Peyer's patch (tissue), 4 donors: ENCODE measurements around the gene AOC1. TPM values are rescaled to one million over a fixed set of nuclear protein-coding genes. Genes with fewer than 3 reads are reported as not detected.
A peak's percentile ranks its signal among the peaks of the same experiment; 100 is the strongest.

Experiments used
- DNase-seq, 3 donors: peaks; one replicate each; pipeline ENCODE4 v3.0.0-alpha.2; 2017 to 2019
- H3K27ac ChIP-seq, 4 donors: fragments of 200-600 bp; sonication (generic); one replicate each; pipeline ENCODE4 v1.5.1; 2016 to 2019
- H3K27me3 ChIP-seq, 2 donors: fragments of 200-600 bp; sonication (generic); one replicate each; pipeline ENCODE4 v1.5.1; 2019
- H3K36me3 ChIP-seq, 3 donors: fragments of 200-600 bp; sonication (generic); one replicate each; pipeline ENCODE4 v1.5.1; 2016 to 2019
- H3K4me1 ChIP-seq, 4 donors: fragments of 200-600 bp; sonication (generic); one replicate each; pipeline ENCODE4 v1.5.1; 2016 to 2019
- H3K4me3 ChIP-seq, 4 donors: fragments of 200-600 bp; sonication (generic); 1 replicate in 3 of 4; 2 replicates in 1 of 4; pipeline ENCODE4 v1.5.1; 2016 to 2019; ENCODE audit warnings: mild to moderate bottlenecking in 1 of 4
- H3K9me3 ChIP-seq, 4 donors: fragments of 200-600 bp; sonication (generic); one replicate each; pipeline ENCODE4 v1.5.1; 2016 to 2019; ENCODE audit warnings: mild to moderate bottlenecking in 1 of 4
- POLR2A ChIP-seq, 2 donors: fragments of 450-650 bp; IDR thresholded peaks; one replicate each; pipeline ENCODE4 v1.5.1; 2017; ENCODE audit warnings: antibody characterized with exemption in 2 of 2, mild to moderate bottlenecking in 2 of 2, moderate library complexity in 2 of 2
- total RNA-seq, 4 donors: library from RNA; depleted of rRNA; stranded (reverse); fragments of >200 nt; gene quantifications; one replicate each; pipeline ENCODE4 v1.1.0, GENCODE V29; 2016
- TF ChIP-seq, protein P1 (sequence below), 6 experiments: fragments of 450-650 bp in 4 of 6; fragments of 200-600 bp in 2 of 6; sonication (generic) in 1 of 6; IDR thresholded peaks; one replicate each; pipeline ENCODE4 v1.5.1; 2017 to 2019; ENCODE audit warnings: antibody characterized with exemption in 6 of 6, mild to moderate bottlenecking in 3 of 6, moderate library complexity in 1 of 6

The AOC1 gene
- total RNA-seq, 4 donors from 2014 or later = 9.1 to 1,314 (median 833) TPM

DNA sequence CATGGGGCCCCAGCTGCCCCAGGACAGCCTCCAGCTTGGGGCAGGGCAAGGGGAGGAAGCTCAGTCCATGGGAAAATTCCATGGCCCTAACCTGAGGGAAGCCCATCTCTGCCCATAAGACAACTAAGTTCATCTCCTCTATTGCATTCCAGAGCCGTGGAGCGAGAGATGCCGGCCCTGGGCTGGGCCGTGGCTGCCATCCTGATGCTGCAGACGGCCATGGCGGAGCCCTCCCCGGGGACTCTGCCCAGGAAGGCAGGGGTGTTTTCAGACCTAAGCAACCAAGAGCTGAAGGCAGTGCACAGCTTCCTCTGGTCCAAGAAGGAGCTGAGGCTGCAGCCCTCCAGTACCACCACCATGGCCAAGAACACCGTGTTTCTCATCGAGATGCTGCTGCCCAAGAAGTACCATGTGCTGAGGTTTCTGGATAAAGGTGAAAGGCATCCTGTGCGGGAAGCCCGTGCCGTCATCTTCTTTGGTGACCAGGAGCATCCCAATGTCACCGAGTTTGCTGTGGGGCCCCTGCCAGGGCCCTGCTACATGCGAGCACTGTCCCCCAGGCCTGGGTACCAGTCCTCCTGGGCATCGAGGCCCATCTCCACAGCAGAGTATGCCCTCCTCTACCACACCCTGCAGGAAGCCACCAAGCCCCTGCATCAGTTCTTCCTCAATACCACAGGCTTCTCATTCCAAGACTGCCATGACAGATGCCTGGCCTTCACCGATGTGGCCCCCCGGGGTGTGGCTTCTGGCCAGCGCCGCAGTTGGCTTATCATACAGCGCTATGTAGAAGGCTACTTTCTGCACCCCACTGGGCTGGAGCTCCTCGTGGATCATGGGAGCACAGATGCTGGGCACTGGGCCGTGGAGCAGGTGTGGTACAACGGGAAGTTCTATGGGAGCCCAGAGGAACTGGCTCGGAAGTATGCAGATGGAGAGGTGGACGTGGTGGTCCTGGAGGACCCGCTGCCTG is 4.3 kb downstream of the AOC1 start:
- Histone ChIP-seq H3K4me3 (no peak overlapping the region), H3K27me3 (no peaks in the 10 kb centered on the region), H3K4me1 (peaks cover 0 to 3% (median 0%) of the 10 kb centered on the region in 4 donors), H3K27ac (no peak overlapping the region), H3K9me3 (no peaks in the 10 kb centered on the region), H3K36me3 (peaks cover 0 to 34% (median 0%) of the 10 kb centered on the region in 3 donors)
- no peak for DNase-seq
- TF ChIP-seq, protein P1, sequence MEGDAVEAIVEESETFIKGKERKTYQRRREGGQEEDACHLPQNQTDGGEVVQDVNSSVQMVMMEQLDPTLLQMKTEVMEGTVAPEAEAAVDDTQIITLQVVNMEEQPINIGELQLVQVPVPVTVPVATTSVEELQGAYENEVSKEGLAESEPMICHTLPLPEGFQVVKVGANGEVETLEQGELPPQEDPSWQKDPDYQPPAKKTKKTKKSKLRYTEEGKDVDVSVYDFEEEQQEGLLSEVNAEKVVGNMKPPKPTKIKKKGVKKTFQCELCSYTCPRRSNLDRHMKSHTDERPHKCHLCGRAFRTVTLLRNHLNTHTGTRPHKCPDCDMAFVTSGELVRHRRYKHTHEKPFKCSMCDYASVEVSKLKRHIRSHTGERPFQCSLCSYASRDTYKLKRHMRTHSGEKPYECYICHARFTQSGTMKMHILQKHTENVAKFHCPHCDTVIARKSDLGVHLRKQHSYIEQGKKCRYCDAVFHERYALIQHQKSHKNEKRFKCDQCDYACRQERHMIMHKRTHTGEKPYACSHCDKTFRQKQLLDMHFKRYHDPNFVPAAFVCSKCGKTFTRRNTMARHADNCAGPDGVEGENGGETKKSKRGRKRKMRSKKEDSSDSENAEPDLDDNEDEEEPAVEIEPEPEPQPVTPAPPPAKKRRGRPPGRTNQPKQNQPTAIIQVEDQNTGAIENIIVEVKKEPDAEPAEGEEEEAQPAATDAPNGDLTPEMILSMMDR (IDR thresholded peaks at IDR 0.05) = no peak
- TF ChIP-seq POLR2A (IDR thresholded peaks at IDR 0.05) = no peak

DNA sequence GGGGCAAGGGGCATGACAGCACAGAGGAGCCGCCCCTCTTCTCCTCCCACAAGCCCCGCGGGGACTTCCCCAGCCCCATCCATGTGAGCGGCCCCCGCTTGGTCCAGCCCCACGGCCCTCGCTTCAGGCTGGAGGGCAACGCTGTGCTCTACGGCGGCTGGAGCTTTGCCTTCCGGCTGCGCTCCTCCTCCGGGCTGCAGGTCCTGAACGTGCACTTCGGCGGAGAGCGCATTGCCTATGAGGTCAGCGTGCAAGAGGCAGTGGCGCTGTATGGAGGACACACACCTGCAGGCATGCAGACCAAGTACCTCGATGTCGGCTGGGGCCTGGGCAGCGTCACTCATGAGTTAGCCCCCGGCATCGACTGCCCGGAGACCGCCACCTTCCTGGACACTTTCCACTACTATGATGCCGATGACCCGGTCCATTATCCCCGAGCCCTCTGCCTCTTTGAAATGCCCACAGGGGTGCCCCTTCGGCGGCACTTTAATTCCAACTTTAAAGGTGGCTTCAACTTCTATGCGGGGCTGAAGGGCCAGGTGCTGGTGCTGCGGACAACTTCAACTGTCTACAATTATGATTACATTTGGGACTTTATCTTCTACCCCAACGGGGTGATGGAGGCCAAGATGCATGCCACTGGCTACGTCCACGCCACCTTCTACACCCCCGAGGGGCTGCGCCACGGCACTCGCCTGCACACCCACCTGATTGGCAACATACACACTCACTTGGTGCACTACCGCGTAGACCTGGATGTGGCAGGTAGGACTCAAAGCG is 5.1 kb downstream of the AOC1 start:
- no peak for DNase-seq

DNA sequence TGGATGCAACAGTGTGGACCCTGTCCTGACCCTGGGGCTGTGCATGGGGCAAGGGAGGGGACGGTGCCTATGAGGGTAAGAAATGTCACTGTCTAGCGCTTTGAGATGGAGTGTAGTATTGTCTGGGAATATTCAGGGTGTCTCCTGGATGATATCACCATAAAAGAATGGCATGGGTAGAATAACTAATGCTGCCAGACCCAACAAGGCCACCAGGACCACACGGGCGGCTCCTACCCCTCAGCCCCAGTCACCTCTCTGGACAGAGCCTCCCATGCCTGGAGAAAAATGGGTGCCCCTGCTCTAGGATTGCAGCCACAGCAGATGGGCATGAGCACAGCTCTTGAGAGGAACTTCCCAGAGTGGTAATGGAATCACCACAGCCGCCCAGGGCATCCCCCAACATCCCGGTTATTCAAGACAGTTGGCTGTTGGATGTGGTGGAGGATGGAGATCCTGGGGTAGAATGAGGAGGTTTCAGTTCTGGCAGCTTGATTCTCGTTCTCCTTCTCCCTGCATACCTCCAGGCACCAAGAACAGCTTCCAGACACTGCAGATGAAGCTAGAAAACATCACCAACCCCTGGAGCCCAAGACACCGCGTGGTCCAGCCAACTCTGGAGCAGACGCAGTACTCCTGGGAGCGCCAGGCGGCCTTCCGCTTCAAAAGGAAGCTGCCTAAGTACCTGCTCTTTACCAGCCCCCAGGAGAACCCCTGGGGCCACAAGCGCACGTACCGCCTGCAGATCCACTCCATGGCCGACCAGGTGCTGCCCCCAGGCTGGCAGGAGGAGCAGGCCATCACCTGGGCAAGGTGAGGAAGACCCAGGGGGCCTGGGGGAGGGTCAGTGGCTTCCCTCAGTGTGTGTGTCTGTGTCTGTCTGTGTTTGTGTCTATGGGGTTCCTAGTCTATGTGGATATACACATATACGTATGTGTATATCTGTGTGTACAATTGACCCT is 6.2 kb downstream of the AOC1 start:
- Histone ChIP-seq H3K27me3 (no peaks in the 10 kb centered on the region), H3K9me3 (no peaks in the 10 kb centered on the region), H3K36me3 (peaks cover 0 to 34% (median 0%) of the 10 kb centered on the region in 3 donors), H3K4me3 (no peak overlapping the region), H3K27ac (no peak overlapping the region), H3K4me1 (no peaks in the 10 kb centered on the region)
- TF ChIP-seq POLR2A (IDR thresholded peaks at IDR 0.05) = no peak
- TF ChIP-seq, protein P1 (IDR thresholded peaks at IDR 0.05) = no peak
- DNase-seq = no peak

More for the DNA sequence above, 5.1 kb downstream of the AOC1 start:
- Histone ChIP-seq H3K4me1 (no peaks in the 10 kb centered on the region), H3K9me3 (no peaks in the 10 kb centered on the region), H3K36me3 (peaks cover 0 to 34% (median 0%) of the 10 kb centered on the region in 3 donors), H3K27me3 (no peaks in the 10 kb centered on the region), H3K4me3 (no peak overlapping the region), H3K27ac (no peak overlapping the region)
- no peak for TF ChIP-seq POLR2A (IDR thresholded peaks at IDR 0.05)
- TF ChIP-seq, protein P1 (IDR thresholded peaks at IDR 0.05) = no peak

DNA sequence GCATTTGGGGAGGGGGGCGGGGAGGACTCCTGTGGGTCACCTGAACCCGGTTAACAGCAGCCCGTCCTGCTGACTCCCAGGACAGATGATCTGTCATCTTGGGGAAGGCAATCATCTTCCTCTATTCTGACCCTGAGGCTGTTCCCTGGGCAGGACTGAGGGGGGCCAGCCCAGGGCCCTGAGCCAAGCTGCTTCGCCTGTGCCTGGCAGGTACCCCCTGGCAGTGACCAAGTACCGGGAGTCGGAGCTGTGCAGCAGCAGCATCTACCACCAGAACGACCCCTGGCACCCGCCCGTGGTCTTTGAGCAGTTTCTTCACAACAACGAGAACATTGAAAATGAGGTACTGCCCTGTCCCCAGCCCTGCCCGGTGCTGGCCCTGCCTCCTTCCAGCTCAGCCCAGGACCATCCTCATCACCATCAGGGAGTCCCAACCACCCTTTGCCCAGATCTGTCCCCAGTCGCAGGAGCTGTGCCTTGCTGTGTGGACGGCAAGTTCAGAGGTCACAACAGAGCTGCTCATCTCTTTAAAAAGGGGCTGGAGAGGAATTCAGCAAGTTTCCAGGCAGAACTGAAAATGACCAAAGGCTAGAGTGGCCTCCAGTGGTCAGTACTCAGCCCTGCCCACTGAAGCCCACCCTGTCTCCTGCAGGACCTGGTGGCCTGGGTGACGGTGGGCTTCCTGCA is 8.1 kb downstream of the AOC1 start:
- Histone ChIP-seq H3K4me1 (no peaks in the 10 kb centered on the region), H3K9me3 (no peaks in the 10 kb centered on the region), H3K27ac (no peak overlapping the region), H3K4me3 (no peak overlapping the region), H3K36me3 (peaks cover 0 to 34% (median 0%) of the 10 kb centered on the region in 3 donors), H3K27me3 (no peaks in the 10 kb centered on the region)
- no peak for DNase-seq
- TF ChIP-seq, protein P1 (IDR thresholded peaks at IDR 0.05) = peak in 2 of 6 experiments; percentile 13 to 17
- TF ChIP-seq POLR2A (IDR thresholded peaks at IDR 0.05) = no peak
